Islet precursor cell (in vitro differentiated cells): ENCODE data around the gene TBC1D1.

ENCODE experiments used
- DNase-seq: peaks from one replicate; pipeline ENCODE4 v3.0.0-alpha.2; 2018

Gene TBC1D1

GRCh38 chr4:37927434-37927833 is 36.5 kb downstream of the TBC1D1 start:
- no peak for DNase-seq

DNA sequence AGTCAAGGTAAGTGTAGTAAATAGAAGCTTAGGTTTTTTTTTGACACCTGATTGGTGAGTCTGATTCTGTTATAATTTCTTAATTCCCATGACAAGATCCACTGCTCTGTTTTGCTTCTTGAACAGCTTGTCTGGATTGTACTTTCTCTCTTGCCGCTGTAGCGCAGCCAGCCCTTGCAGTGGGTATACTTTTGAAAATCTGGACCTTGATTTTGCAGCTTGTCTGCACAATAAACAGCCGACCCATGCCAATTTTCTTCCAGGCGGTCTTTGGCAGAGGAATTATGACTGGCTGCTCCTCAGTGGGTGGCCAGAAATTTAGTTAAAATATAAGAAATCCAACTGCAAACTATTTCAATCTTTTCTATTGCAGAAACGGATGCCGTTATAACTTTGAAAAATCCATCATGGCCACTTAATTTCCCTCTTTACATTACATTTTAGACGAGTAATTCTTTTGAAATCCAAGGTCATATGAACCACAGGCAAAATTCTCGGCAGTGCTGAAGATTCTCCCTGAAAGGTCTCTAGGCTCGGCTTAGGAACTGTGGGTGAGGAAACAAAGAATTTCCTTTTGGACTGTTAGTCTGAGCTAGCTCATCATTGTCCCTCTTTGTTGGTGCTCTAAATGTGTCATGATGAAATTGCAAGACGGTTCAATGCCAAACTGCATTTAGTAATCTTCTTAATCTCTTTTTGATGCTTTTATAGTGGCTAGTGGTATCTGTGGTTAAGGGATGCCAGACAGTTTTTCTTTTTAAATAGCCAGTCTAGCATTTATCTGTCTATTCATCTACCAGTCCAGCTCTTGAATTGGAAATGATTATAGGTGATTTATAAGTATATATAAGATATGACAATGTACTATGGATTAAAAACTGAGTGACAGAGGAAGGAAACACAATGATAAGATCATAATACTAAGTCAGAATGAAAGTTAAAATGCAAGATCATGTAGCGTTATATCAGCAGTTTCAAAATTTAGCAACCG is 37.8 kb downstream of the TBC1D1 start:
- DNase-seq: no peak

DNA sequence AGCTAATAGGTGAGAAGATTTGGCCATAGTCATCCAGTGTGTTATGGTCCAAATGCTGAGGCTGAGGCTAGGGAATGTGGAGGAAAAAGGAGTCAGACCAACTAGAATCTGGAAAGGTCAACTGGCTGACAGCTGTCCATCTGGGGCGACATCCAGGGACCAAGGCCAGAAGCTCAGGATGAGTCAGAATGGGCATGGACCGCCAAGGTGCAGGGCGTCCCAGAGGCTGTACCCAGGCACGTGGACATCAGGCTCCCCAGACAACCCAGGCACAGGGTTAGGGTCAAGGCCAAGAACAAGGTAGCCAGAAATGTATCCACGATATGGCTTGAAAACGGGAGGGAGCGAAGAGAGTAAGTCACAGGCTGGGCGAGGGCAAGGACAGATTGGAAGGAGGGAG is 43.2 kb downstream of the TBC1D1 start:
- DNase-seq: no peak

GRCh38 chr4:37934609-37935008 is 43.7 kb downstream of the TBC1D1 start:
- no peak for DNase-seq

DNA sequence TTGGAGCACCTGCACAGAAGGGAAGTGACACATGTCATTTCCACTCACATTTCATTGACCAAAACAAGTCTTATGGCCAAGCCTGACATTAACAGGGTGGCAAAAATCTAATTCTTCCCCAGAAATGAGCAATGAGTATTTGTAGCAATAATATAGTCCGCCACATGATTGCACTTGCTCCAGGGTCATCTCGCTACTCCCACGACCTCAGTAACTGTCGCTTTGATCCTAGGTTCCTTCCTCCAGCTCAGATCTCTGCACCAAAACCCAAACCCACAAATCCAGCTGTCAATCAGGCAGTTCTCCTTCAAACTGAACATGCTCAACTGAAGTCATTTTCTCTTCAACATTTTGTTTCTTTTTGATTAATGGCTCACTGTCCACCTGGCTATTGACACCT is 44.1 kb downstream of the TBC1D1 start:
- DNase-seq: no peak

GRCh38 chr4:37936889-37937498 is 46.1 kb downstream of the TBC1D1 start:
- no peak for DNase-seq

DNA sequence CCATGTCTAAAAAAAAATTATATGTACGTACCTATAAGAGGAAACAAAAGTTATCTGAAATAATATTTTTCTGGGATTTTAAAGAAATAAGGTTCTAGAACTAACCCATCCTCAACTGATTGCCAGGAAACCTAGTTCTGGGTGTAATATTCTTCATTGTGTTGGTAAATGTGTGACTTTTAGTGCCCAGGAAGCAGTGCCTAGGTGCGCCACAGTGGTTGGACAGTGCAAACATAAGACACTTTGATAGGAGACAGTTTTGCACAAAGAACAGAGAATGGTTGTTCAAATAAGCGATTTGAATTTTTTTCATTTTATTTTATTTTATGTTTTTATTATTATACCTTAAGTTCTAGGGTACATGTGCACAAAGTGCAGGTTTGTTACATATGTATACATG is 47.3 kb downstream of the TBC1D1 start:
- DNase-seq: no peak

DNA sequence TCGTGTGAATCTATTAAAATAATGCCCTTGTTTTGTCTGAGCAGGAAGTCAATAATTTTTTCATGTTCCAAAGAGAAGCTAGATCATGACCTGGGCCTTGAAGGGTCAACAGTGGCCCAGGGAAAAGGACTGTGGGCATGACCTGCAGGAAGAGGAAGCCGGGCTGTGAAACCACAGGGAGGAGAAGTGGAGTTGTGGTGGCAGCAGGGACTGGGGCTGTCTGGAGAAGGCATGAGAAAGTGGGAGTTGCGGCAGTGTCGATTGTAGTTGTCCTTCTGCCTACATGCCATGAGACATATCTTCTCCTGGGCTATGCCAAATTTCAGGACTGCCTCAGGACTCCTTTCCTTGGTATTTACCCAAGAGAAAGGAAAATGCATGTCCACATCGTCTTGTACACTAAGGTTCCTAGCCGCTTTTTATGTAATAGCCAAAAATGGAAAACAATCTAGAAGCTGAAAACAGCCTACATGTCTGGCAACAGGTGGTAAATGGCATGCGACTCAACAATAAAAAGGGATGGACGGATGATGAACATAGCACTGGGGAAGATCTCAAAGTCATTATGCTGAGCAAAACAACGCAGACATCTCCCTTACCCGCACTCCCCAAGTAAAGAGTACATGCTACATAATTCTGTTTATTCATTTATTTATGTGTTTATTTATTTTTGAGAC is 55.8 kb downstream of the TBC1D1 start:
- no peak for DNase-seq

DNA sequence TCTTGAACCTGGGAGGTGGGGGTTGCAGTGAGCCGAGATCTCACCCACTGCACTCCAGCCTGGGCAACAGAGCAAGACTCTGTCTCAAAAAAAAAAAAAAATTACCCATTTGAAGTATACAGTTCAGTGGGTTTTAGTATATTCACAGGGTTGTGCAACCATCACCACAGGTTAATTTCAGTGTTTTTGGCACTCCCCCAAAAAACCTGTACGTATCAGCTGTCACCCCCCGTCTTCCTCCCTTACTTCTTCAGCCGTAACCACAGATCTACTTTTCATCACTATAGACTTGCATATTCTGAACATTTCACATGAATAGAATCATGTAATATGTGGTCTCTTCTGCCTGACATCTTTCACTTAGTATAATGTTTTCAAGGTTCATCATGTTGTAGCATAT is 57.7 kb downstream of the TBC1D1 start:
- no peak for DNase-seq

DNA sequence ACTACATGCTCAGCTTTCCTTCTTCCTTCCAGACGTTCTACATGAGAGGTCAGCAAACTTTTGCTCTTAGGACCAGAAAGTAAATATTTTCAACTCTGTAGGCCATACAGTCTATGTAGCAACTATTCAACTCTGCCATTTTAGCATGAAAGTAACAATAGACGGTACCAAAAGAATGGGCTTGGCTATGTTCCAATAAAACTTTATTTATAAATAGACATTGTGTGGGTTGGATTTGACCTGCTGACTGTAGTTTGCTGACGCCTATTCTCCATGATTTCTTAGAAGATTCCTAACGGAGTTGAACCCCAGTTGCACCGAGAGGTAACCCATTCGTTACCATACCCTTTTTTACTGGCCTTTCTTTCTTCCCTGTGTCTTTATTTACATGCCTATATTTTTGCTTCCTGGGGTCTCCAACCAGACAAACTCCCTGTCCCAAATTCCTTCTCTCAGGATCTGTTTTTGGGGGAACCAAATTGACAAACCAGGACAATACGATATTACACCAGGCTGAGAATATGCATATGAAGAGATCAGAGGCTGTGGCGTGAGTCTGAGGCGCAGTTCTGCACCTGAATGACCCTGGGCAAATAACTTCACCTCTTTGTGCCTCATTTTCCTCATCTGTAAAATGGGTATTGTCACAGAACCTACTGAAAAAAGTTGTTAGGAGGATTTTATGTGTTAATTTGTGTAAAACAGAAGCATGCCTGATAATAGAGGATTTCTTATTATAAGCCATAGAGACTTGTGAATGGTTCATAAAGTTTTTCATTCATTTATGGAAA is 58.9 kb downstream of the TBC1D1 start:
- no peak for DNase-seq

- no peak for DNase-seq
These were observed 60.8 kb downstream of the TBC1D1 start for GRCh38 chr4:37951461-37952352.

DNA sequence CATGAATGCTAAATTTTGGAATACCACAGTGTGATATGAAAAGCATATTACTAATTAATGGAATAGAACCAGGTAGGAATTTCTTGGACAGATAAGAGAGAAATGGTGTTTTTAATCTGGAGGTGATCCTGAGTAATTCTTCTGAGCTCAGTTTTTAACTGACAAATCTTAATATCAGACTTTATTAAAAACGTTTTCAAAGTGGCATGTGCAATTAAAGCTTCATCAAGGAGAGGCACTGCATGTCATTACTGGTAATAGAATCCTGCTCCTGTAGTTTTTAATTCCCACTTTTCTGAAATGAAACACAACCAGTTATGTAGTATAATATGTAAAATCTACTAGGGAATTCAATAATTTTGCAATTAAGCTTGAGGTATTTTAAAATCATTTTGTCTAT is 62.3 kb downstream of the TBC1D1 start:
- DNase-seq: no peak

GRCh38 chr4:37953620-37954293 is 62.9 kb downstream of the TBC1D1 start:
- DNase-seq: no peak

- no peak for DNase-seq
These were observed 66.1 kb downstream of the TBC1D1 start for GRCh38 chr4:37956941-37957340.

- DNase-seq: no peak
These were observed 68.0 kb downstream of the TBC1D1 start for GRCh38 chr4:37958932-37959331.

DNA sequence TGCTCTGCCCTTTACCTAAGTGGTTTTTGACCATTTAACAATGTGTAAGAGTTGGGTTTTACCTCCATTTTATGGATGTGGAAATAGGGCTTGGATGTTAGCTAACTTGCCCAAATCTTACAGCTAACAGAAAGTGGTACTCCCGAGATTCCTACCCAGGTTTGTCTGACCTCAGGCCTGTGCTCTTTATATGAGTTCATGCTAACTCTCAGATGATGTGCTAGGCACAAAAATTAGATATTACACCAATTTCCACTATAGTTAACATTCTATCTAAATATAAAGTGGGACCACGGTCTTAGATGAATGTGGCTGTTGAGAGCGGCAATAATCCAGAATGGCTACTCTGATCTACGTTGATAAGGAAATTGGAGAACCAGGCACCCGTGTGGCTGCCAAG is 69.2 kb downstream of the TBC1D1 start, which contains the start of gene PTTG2:
PTTG2 (plus strand) TSS at position 301 of the 400 bp plus-strand sequence; CDS start at position 338, 37 bp downstream.
- no peak for DNase-seq

- DNase-seq: no peak
These were observed 70.0 kb downstream of the TBC1D1 start for GRCh38 chr4:37960679-37961450.

DNA sequence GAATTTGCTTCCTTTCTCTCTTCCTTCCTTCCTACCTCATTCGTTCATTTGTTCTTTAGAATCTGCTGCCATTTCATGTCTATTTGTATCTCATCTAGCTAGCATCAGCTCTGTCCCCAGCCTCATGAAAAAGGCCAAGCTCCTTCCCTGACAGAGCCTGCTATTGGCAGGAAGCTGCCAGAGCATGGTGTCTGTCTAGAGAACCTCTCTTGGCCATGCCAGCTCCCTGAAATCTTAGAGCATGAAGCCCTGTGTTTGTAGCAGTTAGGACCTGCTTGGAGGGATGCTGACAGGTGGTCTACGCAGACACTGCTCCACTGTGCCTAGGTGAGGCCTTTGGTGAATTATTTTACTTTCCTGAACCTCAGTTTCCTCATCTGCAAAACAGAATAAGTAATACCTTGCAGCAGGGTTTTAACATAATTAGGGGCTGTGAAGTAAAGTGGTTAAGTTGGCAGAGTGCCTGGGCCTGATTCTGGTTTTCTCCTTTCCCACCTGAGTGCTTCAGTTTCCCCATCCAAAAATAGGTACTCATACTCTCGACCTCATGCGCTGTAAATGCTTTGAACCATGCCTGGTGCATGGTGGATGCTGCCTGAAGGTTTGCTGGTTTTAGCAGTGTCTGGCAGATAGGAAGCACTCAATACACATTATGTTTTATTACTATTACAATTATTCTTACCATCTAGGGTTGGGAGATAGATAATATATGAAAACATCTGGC is 74.0 kb downstream of the TBC1D1 start:
- no peak for DNase-seq

GRCh38 chr4:37966044-37966443 is 75.2 kb downstream of the TBC1D1 start:
- no peak for DNase-seq

DNA sequence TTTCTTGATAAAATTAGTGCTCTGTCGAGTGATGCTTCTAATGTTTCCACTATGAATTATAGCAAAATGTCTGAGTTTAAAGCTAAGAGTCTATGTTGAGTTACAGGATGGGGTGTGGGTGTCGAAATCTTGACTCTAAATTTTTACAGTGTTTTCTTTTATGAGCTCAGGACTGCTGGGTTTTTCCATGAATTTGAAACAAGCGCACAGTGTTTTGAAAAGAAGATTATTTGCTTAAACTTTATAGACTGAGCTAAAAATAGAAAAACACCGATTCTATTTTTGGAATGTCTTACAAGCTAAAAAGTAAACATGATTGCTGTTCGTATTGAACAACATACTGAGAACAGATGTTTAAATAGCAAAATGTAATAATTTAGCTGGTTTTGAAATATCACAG is 76.9 kb downstream of the TBC1D1 start:
- DNase-seq: no peak
